ENCODE measurements around the gene USP20.

USP20 gene

GRCh38 chr9:129918296-129918950 lies 83.2 kb downstream of the USP20 start:
- DNase-seq (ENCODE audit: low read depth in 3 of 3): no peak

- no peak for DNase-seq (ENCODE audit: low read depth in 3 of 3)
Measured at GRCh38 chr9:129919277-129919676, 84.0 kb downstream of the USP20 start.

GRCh38 chr9:129919841-129920240 lies 84.6 kb downstream of the USP20 start:
- no peak for DNase-seq (ENCODE audit: low read depth in 3 of 3)

- DNase-seq (ENCODE audit: low read depth in 3 of 3): no peak
Measured at GRCh38 chr9:129921905-129922304, 86.6 kb downstream of the USP20 start.

- DNase-seq (ENCODE audit: low read depth in 3 of 3): no peak
Measured at GRCh38 chr9:129923589-129923988, 88.3 kb downstream of the USP20 start.

GRCh38 chr9:129929496-129930125 lies 94.4 kb downstream of the USP20 start:
- DNase-seq (ENCODE audit: low read depth in 3 of 3): no peak

- DNase-seq (ENCODE audit: low read depth in 3 of 3): no peak
Measured at GRCh38 chr9:129930743-129931142, 95.5 kb downstream of the USP20 start.

All from stimulated activated CD4-positive, alpha-beta T cell treated with anti-CD3 and anti-CD28 coated beads, TNF-alpha, amount 100 ng/mL, for 48 hours (primary cell).